H9 (cell line): ENCODE data around the gene TRPV3. TPM values are rescaled to one million over a fixed set of nuclear protein-coding genes. Genes with fewer than 3 reads are reported as not detected.

Source experiments
- DNase-seq: peaks from one replicate; pipeline ENCODE4 v3.0.0-alpha.2; 2017
- H2AFZ ChIP-seq: one replicate; pipeline ENCODE4 v1.6.1; 2013; ENCODE audit warnings: mild to moderate bottlenecking, low read length, control low read depth, moderate library complexity
- H2AK5ac ChIP-seq: 2 replicates; pipeline ENCODE4 v1.6.1; 2013; ENCODE audit warnings: low read length, control low read depth, mixed read lengths; ENCODE audit not compliant: insufficient read length
- H2BK120ac ChIP-seq: one replicate; pipeline ENCODE4 v1.6.1; 2013; ENCODE audit warnings: low read depth, mild to moderate bottlenecking, low read length, control low read depth, inconsistent platforms; ENCODE audit not compliant: poor library complexity, severe bottlenecking
- H2BK12ac ChIP-seq: 2 replicates; pipeline ENCODE4 v1.6.1; 2013; ENCODE audit warnings: low read length, control low read depth, mixed read lengths, low read depth; ENCODE audit not compliant: insufficient read length
- H2BK15ac ChIP-seq: 2 replicates; pipeline ENCODE4 v1.6.1; 2013; ENCODE audit warnings: low read depth, low read length, control low read depth
- H2BK20ac ChIP-seq: one replicate; pipeline ENCODE4 v1.6.1; 2013; ENCODE audit warnings: low read depth, mild to moderate bottlenecking, low read length, control low read depth, inconsistent platforms; ENCODE audit not compliant: poor library complexity, severe bottlenecking
- H2BK5ac ChIP-seq: 2 replicates; pipeline ENCODE4 v1.6.1; 2013; ENCODE audit warnings: low read length, control low read depth, mixed read lengths; ENCODE audit not compliant: insufficient read length
- H3K14ac ChIP-seq: 2 replicates; pipeline ENCODE4 v1.6.1; 2013; ENCODE audit warnings: low read length, control low read depth; ENCODE audit not compliant: insufficient read depth
- H3K18ac ChIP-seq: 2 replicates; pipeline ENCODE4 v1.6.1; 2013; ENCODE audit warnings: low read depth, mild to moderate bottlenecking, mixed read lengths, low read length, control low read depth; ENCODE audit not compliant: insufficient read length
- H3K23ac ChIP-seq: 2 replicates; pipeline ENCODE4 v1.6.1; 2013; ENCODE audit warnings: low read length, control low read depth, mixed read lengths, low read depth; ENCODE audit not compliant: insufficient read length
- H3K23me2 ChIP-seq: 2 replicates; pipeline ENCODE4 v1.6.1; 2013; ENCODE audit warnings: low read depth, mild to moderate bottlenecking, mixed read lengths, low read length, control low read depth; ENCODE audit not compliant: insufficient read length, poor library complexity, severe bottlenecking
- H3K27ac ChIP-seq: 2 replicates; pipeline ENCODE4 v1.5.1; 2013; ENCODE audit warnings: low read length, control low read depth, mixed read lengths, low read depth; ENCODE audit not compliant: insufficient read length
- H3K27me3 ChIP-seq: 2 replicates; pipeline ENCODE4 v1.6.1; 2013; ENCODE audit warnings: low read length, control low read depth, inconsistent platforms; ENCODE audit not compliant: insufficient read depth
- H3K4ac ChIP-seq: 2 replicates; pipeline ENCODE4 v1.6.1; 2013; ENCODE audit warnings: low read depth, mild to moderate bottlenecking, control low read depth, inconsistent platforms, low read length, moderate library complexity
- H3K4me1 ChIP-seq: 2 replicates; pipeline ENCODE4 v1.6.1; 2013; ENCODE audit warnings: low read length, control low read depth, inconsistent platforms; ENCODE audit not compliant: insufficient read depth
- H3K4me2 ChIP-seq: 2 replicates; pipeline ENCODE4 v1.6.1; 2013; ENCODE audit warnings: low read length, control low read depth, mixed read lengths; ENCODE audit not compliant: insufficient read length, insufficient read depth
- H3K56ac ChIP-seq: 2 replicates; pipeline ENCODE4 v1.6.1; 2013; ENCODE audit warnings: low read depth, mild to moderate bottlenecking, mixed read lengths, low read length, control low read depth; ENCODE audit not compliant: insufficient read length
- H3K79me1 ChIP-seq: 2 replicates; pipeline ENCODE4 v1.6.1; 2013; ENCODE audit warnings: low read depth, mild to moderate bottlenecking, moderate library complexity, low read length, control low read depth, inconsistent platforms; ENCODE audit not compliant: insufficient read depth, poor library complexity, severe bottlenecking
- H3K79me2 ChIP-seq: 2 replicates; pipeline ENCODE4 v1.6.1; 2013; ENCODE audit warnings: low read length, control low read depth, inconsistent platforms; ENCODE audit not compliant: insufficient read depth
- H3K9ac ChIP-seq: 2 replicates; pipeline ENCODE4 v1.6.1; 2013; ENCODE audit warnings: low read length, control low read depth, mixed read lengths; ENCODE audit not compliant: insufficient read length; ENCODE audit errors: extremely low read depth
- H3K9me3 ChIP-seq: one replicate; pipeline ENCODE4 v1.6.1; 2013; ENCODE audit warnings: low read depth, low read length, inconsistent platforms; ENCODE audit not compliant: control insufficient read depth
- H3T11ph ChIP-seq: one replicate; pipeline ENCODE4 v1.6.1; 2013; ENCODE audit warnings: mild to moderate bottlenecking, low read length, control low read depth, inconsistent platforms
- H4K20me1 ChIP-seq: one replicate; pipeline ENCODE4 v1.6.1; 2013; ENCODE audit not compliant: control insufficient read depth, insufficient read length, insufficient read depth
- H4K5ac ChIP-seq: 2 replicates; pipeline ENCODE4 v1.6.1; 2013; ENCODE audit warnings: low read depth, mild to moderate bottlenecking, mixed read lengths, low read length, control low read depth; ENCODE audit not compliant: insufficient read length
- H4K8ac ChIP-seq: replicated peaks from 2 replicates; pipeline ENCODE4 v1.6.1; 2013; ENCODE audit warnings: low read length, control low read depth, mixed read lengths, low read depth; ENCODE audit not compliant: insufficient read length
- H4K91ac ChIP-seq: 2 replicates; pipeline ENCODE4 v1.6.1; 2013; ENCODE audit warnings: low read depth, mild to moderate bottlenecking, moderate library complexity, mixed read lengths, low read length, control low read depth; ENCODE audit not compliant: insufficient read length
- H3K27ac Mint-ChIP-seq, 3 experiments: 2 replicates in 2 of 3; 3 replicates in 1 of 3; pipeline ENCODE4 v1.8.0; 2020 to 2021; ENCODE audit warnings: mixed read lengths in 3 of 3, mild to moderate bottlenecking in 1 of 3, moderate library complexity in 1 of 3
- H3K27me3 Mint-ChIP-seq: 2 replicates; pipeline ENCODE4 v1.8.0; 2021; ENCODE audit warnings: low read depth, mild to moderate bottlenecking, moderate library complexity, mixed read lengths
- H3K36me3 Mint-ChIP-seq, 3 experiments: 2 replicates in 2 of 3; 3 replicates in 1 of 3; pipeline ENCODE4 v1.8.0; 2020 to 2021; ENCODE audit warnings: low read depth in 3 of 3, mixed read lengths in 3 of 3; ENCODE audit not compliant: insufficient read depth in 1 of 3
- H3K4me1 Mint-ChIP-seq, 2 experiments: 2 replicates each; pipeline ENCODE4 v1.8.0; 2020; ENCODE audit warnings: mixed read lengths in 2 of 2
- H3K4me3 Mint-ChIP-seq, 2 experiments: 2 replicates in 1 of 2; 3 replicates in 1 of 2; pipeline ENCODE4 v1.8.0; 2020 to 2021; ENCODE audit warnings: mild to moderate bottlenecking in 2 of 2, mixed read lengths in 2 of 2, moderate library complexity in 1 of 2
- H3K9me3 Mint-ChIP-seq, 2 experiments: 2 replicates in 1 of 2; 3 replicates in 1 of 2; pipeline ENCODE4 v1.8.0; 2020; ENCODE audit warnings: mild to moderate bottlenecking in 2 of 2, mixed read lengths in 2 of 2, moderate library complexity in 1 of 2
- CTCF ChIP-seq: fragments of 200-600 bp; sonication (generic); conservative IDR thresholded peaks from 3 replicates; pipeline ENCODE4 v1.8.0; 2021; ENCODE audit warnings: antibody characterized with exemption, mild to moderate bottlenecking
- WGBS: extraction: QIAGEN DNeasy Blood & Tissue Kit; methylation state at CpG from one replicate; pipeline ENCODE4 v1.1.7; 2013; ENCODE audit warnings: missing lambda C conversion rate, low lambda C conversion rate, mixed read lengths; ENCODE audit not compliant: insufficient read length; ENCODE audit errors: extremely low coverage; 5-methylcytosine and 5-hydroxymethylcytosine counted together
- total RNA-seq: library from RNA; stranded (reverse); gene quantifications from 2 replicates; pipeline ENCODE4 v1.2.1, GENCODE V29; 2021

TRPV3 gene
- total RNA-seq, 1 experiment from 2014 or later: 0.63 TPM

DNA sequence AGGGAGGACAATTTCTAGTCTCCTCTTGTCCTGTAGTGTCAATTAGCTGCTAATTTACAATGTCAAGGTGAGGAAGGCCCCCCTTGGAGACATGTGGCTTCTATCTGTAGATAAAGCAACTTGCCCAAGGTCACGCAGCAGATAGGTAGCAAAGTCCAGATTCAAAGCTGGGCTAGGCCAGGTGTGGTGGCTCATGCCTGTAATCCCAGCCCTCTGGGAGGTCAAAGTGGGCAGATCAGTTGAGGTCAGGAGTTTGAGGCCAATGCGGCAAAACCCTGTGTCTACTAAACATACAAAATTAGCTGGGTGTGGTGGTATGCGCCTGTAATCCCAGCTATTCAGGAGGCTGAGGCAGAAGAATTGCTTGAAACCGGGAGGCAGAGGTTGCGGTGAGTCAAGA lies 11.1 kb downstream of the TRPV3 start:
- H2AK5ac ChIP-seq: no peak overlapping the region
- peak overlapping the region in 1 of 3 experiments; percentile 11; a peak in 2 of 7 replicates for H3K27ac Mint-ChIP-seq
- H3K27me3 ChIP-seq: no peaks in the 10 kb centered on the region
- no peak overlapping the region for H3K14ac ChIP-seq
- H3T11ph ChIP-seq: no peak overlapping the region
- H2BK12ac ChIP-seq: no peak overlapping the region
- H3K18ac ChIP-seq: no peak overlapping the region
- H3K4me3 Mint-ChIP-seq: no peak overlapping the region
- no peaks in the 10 kb centered on the region for H3K79me1 ChIP-seq
- 0 out of 2 replicates have a peak, but pooled peaks cover 2% of the 10 kb centered on the region for H3K27me3 Mint-ChIP-seq
- no peak overlapping the region for H3K23ac ChIP-seq
- no peaks in the 10 kb centered on the region for H4K20me1 ChIP-seq
- no peak overlapping the region for H2BK15ac ChIP-seq
- H3K79me2 ChIP-seq: no peaks in the 10 kb centered on the region
- no peak for TF ChIP-seq CTCF
- H3K9me3 ChIP-seq: no peaks in the 10 kb centered on the region
- H3K23me2 ChIP-seq: no peaks in the 10 kb centered on the region
- WGBS: no CpG with 5 or more reads among the region's 5 CpGs
- peaks cover 0 to 5% (median 0%) of the 10 kb centered on the region in 3 experiments; a peak in 2 of 7 replicates for H3K36me3 Mint-ChIP-seq
- no peak overlapping the region for H2BK20ac ChIP-seq
- peaks cover 5 to 6% of the 10 kb centered on the region in 2 experiments; a peak in 3 of 5 replicates for H3K9me3 Mint-ChIP-seq
- no peak overlapping the region for H4K91ac ChIP-seq
- H2BK120ac ChIP-seq: no peak overlapping the region
- no peak overlapping the region for H3K56ac ChIP-seq
- no peaks in the 10 kb centered on the region for H3K4me1 ChIP-seq
- DNase-seq: no peak
- H3K9ac ChIP-seq: no peak overlapping the region
- H4K8ac ChIP-seq: no peak overlapping the region
- H3K4me1 Mint-ChIP-seq: no peaks in the 10 kb centered on the region
- H3K4ac ChIP-seq: no peak overlapping the region
- H3K4me2 ChIP-seq: no peak overlapping the region
- H2AFZ ChIP-seq: no peak overlapping the region
- H3K27ac ChIP-seq: no peak overlapping the region
- no peak overlapping the region for H4K5ac ChIP-seq
- H2BK5ac ChIP-seq: no peak overlapping the region
